HL-60/S4 treated with phorbol 12-myristate 13-acetate at 8.2 ng/mL for 4 days and 3 days (cell line): ENCODE data around the gene FUZ.

Experiments used
- in situ Hi-C: fragments of 300-500 bp; cut with MboI; formaldehyde crosslinking; loops from 2 replicates; pipeline ENCODE4 v1.15.0; 2022; ENCODE audit warnings: low sequenced_read_pairs

FUZ gene

GRCh38 chr19:49807904-49808675 is 5.0 kb downstream of the FUZ start:
- in situ Hi-C loops, result no loop called here

GRCh38 chr19:49807058-49807903 is 5.8 kb downstream of the FUZ start:
- in situ Hi-C loops, result no loop called here

- in situ Hi-C loops, result no loop called here
Measured at GRCh38 chr19:49806620-49806959, 6.5 kb downstream of the FUZ start.

GRCh38 chr19:49805822-49806619 is 7.1 kb downstream of the FUZ start:
- in situ Hi-C loops, result no loop called here

GRCh38 chr19:49803529-49803856 is 9.6 kb downstream of the FUZ start:
- in situ Hi-C loops, result no loop called here

- in situ Hi-C loops, result no loop called here
Measured at GRCh38 chr19:49802836-49803528, 10.1 kb downstream of the FUZ start.

GRCh38 chr19:49801966-49802661 is 11.0 kb downstream of the FUZ start:
- in situ Hi-C loops, result no loop called here

- in situ Hi-C loops, result no loop called here
Measured at GRCh38 chr19:49801401-49801888, 11.6 kb downstream of the FUZ start.

- in situ Hi-C loops, result no loop called here
Measured at GRCh38 chr19:49800771-49801170, 12.3 kb downstream of the FUZ start.

- in situ Hi-C loops, result no loop called here
Measured at GRCh38 chr19:49799798-49800376, 13.2 kb downstream of the FUZ start.

GRCh38 chr19:49799271-49799797 is 13.8 kb downstream of the FUZ start:
- in situ Hi-C loops, result no loop called here

- in situ Hi-C loops, result no loop called here
Measured at GRCh38 chr19:49798574-49798973, 14.5 kb downstream of the FUZ start.

GRCh38 chr19:49795615-49796014 is 17.5 kb downstream of the FUZ start:
- in situ Hi-C loops, result no loop called here

- in situ Hi-C loops, result no loop called here
Measured at GRCh38 chr19:49793561-49793840, 19.6 kb downstream of the FUZ start.

- in situ Hi-C loops, result no loop called here
Measured at GRCh38 chr19:49792829-49793560, 20.1 kb downstream of the FUZ start.

- in situ Hi-C loops, result no loop called here
Measured at GRCh38 chr19:49791776-49792445, 21.2 kb downstream of the FUZ start.

GRCh38 chr19:49790866-49791265 is 22.2 kb downstream of the FUZ start:
- in situ Hi-C loops, result no loop called here

- in situ Hi-C loops, result no loop called here
Measured at GRCh38 chr19:49788857-49789256, 24.2 kb downstream of the FUZ start.

- in situ Hi-C loops, result no loop called here
Measured at GRCh38 chr19:49787746-49788145, 25.3 kb downstream of the FUZ start.
